ENCODE measurements around the gene PLCB1.

Gene PLCB1

DNA sequence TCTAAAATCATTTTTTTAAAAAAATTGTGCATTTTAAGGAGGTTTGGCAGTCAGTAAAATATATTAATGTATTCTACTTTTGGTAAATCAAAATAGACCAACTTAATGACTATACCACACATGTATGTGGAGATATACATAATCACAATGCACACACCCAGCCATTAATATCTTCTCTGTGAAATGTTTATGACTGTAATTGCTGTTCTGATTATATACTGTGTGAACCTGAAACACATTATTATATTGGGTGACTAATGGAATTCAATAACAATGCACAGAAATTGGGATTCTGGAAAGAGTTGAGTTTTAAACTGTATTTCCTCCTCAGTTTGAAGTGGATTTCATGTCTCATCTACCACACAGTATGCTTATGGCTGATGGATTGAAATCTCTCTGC lies 233.6 kb downstream of the PLCB1 start:
- Histone ChIP-seq H3K27ac (no peak overlapping the region), H3K9me3 (ENCODE audit: severe bottlenecking) (no peaks in the 10 kb centered on the region), H3K27me3 (ENCODE audit: insufficient read depth, low read depth, severe bottlenecking) (no peaks in the 10 kb centered on the region), H3K36me3 (no peaks in the 10 kb centered on the region), H3K4me3 (ENCODE audit: low read depth, low read length) (no peak overlapping the region)
- no peak for DNase-seq
- TF ChIP-seq, protein P1, sequence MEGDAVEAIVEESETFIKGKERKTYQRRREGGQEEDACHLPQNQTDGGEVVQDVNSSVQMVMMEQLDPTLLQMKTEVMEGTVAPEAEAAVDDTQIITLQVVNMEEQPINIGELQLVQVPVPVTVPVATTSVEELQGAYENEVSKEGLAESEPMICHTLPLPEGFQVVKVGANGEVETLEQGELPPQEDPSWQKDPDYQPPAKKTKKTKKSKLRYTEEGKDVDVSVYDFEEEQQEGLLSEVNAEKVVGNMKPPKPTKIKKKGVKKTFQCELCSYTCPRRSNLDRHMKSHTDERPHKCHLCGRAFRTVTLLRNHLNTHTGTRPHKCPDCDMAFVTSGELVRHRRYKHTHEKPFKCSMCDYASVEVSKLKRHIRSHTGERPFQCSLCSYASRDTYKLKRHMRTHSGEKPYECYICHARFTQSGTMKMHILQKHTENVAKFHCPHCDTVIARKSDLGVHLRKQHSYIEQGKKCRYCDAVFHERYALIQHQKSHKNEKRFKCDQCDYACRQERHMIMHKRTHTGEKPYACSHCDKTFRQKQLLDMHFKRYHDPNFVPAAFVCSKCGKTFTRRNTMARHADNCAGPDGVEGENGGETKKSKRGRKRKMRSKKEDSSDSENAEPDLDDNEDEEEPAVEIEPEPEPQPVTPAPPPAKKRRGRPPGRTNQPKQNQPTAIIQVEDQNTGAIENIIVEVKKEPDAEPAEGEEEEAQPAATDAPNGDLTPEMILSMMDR (IDR thresholded peaks at IDR 0.05; ENCODE audit: low read depth, low read length) = no peak

DNA sequence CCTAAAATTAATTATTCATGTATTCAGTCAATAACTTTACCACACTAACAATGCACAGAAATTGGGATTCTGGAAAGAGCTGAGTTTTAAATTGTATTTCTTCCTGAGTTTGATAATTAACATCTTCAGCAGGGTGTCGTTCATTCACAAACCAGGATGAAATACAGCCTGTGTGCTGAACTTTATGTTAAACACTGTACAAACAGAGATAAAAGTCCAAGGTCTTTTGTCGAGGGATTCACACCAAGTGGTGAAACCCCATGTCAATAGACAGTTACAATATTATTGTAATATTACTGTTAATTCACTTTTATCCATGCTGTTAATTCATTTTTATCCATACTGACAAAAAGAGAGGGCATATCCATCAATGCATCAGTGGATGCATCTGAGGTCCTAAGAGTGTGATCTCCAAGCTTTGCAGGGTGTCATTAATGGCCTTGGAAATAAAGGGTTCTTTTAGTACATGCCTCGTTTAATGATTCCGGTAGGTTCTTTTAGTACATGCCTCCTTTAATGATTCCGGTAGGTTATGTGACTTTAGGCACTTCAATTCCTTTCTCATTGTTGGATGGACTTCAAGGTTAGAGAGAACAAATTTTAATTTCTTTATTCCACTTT lies 234.3 kb downstream of the PLCB1 start:
- DNase-seq = no peak
- no peak overlapping the region for H3K27ac ChIP-seq
- H3K36me3 ChIP-seq = no peaks in the 10 kb centered on the region
- no peaks in the 10 kb centered on the region for H3K27me3 ChIP-seq (ENCODE audit: insufficient read depth, low read depth, severe bottlenecking)
- TF ChIP-seq, protein P1 (IDR thresholded peaks at IDR 0.05; ENCODE audit: low read depth, low read length) = no peak
- H3K4me3 ChIP-seq (ENCODE audit: low read depth, low read length) = no peak overlapping the region
- H3K9me3 ChIP-seq (ENCODE audit: severe bottlenecking) = no peaks in the 10 kb centered on the region

DNA sequence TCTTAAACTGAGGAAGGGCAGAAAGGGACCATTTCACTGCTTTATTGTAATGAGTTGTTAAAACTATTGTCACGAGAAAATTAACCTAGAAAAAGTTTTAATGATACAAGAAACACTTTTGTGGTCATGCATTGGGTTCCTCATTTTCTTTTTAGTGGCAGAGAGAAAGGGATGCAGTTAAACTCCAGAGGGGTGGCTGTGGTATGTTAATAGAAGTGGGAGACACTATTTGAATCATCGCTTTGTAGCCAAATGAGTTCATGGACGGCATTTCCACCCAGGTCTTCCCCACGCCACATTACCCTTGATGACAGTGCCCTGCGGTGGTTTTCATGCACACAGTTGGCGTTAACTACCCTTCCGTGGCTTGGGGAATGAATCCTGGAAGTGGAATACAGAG lies 235.6 kb downstream of the PLCB1 start:
- no peak for DNase-seq

DNA sequence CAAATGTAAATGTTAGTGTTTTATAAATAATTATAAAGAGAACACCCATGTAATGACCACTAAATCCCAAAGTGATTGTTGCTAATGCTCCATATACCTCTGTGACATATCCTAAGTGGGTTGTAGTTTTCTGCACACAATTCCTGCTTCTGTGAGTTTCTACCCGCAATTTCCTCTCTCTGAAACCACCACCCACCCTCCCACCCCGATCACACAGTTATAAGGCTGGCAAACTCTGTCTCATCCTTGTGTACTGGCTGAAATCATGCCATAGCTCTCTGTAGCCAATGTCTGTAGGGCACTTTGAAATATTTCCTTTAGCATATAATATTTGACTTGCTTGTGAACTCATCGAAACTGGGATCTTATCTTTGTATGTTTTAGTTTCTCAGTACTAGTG lies 236.6 kb downstream of the PLCB1 start:
- Histone ChIP-seq H3K27ac (no peak overlapping the region), H3K4me3 (ENCODE audit: low read depth, low read length) (no peak overlapping the region), H3K27me3 (ENCODE audit: insufficient read depth, low read depth, severe bottlenecking) (no peaks in the 10 kb centered on the region), H3K36me3 (no peaks in the 10 kb centered on the region), H3K9me3 (ENCODE audit: severe bottlenecking) (no peaks in the 10 kb centered on the region)
- TF ChIP-seq, protein P1 (IDR thresholded peaks at IDR 0.05; ENCODE audit: low read depth, low read length) = no peak
- no peak for DNase-seq

More for the DNA sequence above, 235.6 kb downstream of the PLCB1 start:
- Histone ChIP-seq H3K27me3 (ENCODE audit: insufficient read depth, low read depth, severe bottlenecking) (no peaks in the 10 kb centered on the region), H3K36me3 (no peaks in the 10 kb centered on the region), H3K27ac (no peak overlapping the region), H3K9me3 (ENCODE audit: severe bottlenecking) (no peaks in the 10 kb centered on the region), H3K4me3 (ENCODE audit: low read depth, low read length) (no peak overlapping the region)
- TF ChIP-seq, protein P1 (IDR thresholded peaks at IDR 0.05; ENCODE audit: low read depth, low read length) = no peak

DNA sequence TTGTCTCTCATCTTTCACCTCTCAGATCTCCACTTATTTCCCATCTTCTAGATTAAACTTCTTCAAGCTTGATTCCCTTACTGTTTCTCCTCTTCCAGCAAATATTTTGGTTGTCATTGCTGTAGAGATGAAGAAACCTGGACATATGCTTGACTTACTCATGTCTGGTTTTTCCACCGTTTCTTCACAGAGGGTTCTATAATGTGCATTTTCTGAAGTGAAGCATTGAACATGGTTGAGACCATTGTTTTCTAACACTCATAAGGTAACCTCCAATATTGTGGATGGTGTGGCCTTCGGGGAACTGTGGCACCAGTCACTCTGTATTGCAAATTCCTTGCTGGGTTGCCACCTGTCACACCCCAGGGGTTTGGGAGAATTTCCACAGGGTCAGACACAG lies 237.2 kb downstream of the PLCB1 start:
- Histone ChIP-seq H3K4me3 (ENCODE audit: low read depth, low read length) (no peak overlapping the region), H3K27ac (no peak overlapping the region), H3K27me3 (ENCODE audit: insufficient read depth, low read depth, severe bottlenecking) (no peaks in the 10 kb centered on the region), H3K9me3 (ENCODE audit: severe bottlenecking) (no peaks in the 10 kb centered on the region), H3K36me3 (no peaks in the 10 kb centered on the region)
- TF ChIP-seq, protein P1 (IDR thresholded peaks at IDR 0.05; ENCODE audit: low read depth, low read length) = no peak
- DNase-seq = no peak

DNA sequence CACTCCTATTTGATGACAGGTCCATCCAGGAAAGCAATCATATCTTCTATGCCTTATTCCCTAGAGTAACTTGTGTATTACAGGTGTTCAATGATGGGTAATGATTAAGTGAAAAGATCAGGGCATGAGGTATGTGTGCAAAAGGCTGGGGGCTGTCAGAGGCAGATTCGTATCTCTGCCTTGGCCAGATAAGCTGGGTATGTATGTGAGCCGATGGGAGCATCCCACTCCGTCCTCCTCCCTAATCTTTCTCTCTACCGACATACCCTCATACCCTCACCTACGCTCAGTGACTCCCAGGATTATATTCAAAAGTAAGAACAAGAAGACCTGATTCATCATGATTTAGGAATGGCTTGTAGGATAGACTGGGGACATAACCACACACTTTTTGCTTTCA lies 238.7 kb downstream of the PLCB1 start:
- H3K4me3 ChIP-seq (ENCODE audit: low read depth, low read length) = no peak overlapping the region
- no peak overlapping the region for H3K27ac ChIP-seq
- no peaks in the 10 kb centered on the region for H3K36me3 ChIP-seq
- TF ChIP-seq, protein P1 (IDR thresholded peaks at IDR 0.05; ENCODE audit: low read depth, low read length) = no peak
- no peaks in the 10 kb centered on the region for H3K9me3 ChIP-seq (ENCODE audit: severe bottlenecking)
- no peaks in the 10 kb centered on the region for H3K27me3 ChIP-seq (ENCODE audit: insufficient read depth, low read depth, severe bottlenecking)
- no peak for DNase-seq
